OCI-LY7 (cell line): ENCODE data around the gene WDFY4.

ENCODE experiments used
- EZH2phosphoT487 ChIP-seq: fragments of 200-600 bp; sonication (generic); IDR thresholded peaks from 2 replicates; pipeline ENCODE4 v1.6.1; 2018; ENCODE audit warnings: low read depth, borderline replicate concordance, mild to moderate bottlenecking, mixed run types, antibody characterized with exemption, low read length, moderate library complexity, mixed read lengths
- TF ChIP-seq, protein P1 (sequence below): fragments of 200-600 bp; sonication (generic); conservative IDR thresholded peaks from 2 replicates; pipeline ENCODE4 v1.5.1; 2014; ENCODE audit warnings: mild to moderate bottlenecking, antibody characterized with exemption, low read length, moderate library complexity, mixed read lengths

GRCh38 chr10:48729222-48729621, 44.5 kb downstream of the WDFY4 start:
- TF ChIP-seq, protein P1, sequence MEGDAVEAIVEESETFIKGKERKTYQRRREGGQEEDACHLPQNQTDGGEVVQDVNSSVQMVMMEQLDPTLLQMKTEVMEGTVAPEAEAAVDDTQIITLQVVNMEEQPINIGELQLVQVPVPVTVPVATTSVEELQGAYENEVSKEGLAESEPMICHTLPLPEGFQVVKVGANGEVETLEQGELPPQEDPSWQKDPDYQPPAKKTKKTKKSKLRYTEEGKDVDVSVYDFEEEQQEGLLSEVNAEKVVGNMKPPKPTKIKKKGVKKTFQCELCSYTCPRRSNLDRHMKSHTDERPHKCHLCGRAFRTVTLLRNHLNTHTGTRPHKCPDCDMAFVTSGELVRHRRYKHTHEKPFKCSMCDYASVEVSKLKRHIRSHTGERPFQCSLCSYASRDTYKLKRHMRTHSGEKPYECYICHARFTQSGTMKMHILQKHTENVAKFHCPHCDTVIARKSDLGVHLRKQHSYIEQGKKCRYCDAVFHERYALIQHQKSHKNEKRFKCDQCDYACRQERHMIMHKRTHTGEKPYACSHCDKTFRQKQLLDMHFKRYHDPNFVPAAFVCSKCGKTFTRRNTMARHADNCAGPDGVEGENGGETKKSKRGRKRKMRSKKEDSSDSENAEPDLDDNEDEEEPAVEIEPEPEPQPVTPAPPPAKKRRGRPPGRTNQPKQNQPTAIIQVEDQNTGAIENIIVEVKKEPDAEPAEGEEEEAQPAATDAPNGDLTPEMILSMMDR, result no peak
- no peak for TF ChIP-seq EZH2phosphoT487
